ENCODE measurements around the gene TPD52L2. TPM values are rescaled to one million over a fixed set of nuclear protein-coding genes. Genes with fewer than 3 reads are reported as not detected.
A peak's percentile ranks its signal among the peaks of the same experiment; 100 is the strongest.

The TPD52L2 gene
- total and polyA plus RNA-seq, 8 donors = 42.0 to 75.6 (median 52.9) TPM

DNA sequence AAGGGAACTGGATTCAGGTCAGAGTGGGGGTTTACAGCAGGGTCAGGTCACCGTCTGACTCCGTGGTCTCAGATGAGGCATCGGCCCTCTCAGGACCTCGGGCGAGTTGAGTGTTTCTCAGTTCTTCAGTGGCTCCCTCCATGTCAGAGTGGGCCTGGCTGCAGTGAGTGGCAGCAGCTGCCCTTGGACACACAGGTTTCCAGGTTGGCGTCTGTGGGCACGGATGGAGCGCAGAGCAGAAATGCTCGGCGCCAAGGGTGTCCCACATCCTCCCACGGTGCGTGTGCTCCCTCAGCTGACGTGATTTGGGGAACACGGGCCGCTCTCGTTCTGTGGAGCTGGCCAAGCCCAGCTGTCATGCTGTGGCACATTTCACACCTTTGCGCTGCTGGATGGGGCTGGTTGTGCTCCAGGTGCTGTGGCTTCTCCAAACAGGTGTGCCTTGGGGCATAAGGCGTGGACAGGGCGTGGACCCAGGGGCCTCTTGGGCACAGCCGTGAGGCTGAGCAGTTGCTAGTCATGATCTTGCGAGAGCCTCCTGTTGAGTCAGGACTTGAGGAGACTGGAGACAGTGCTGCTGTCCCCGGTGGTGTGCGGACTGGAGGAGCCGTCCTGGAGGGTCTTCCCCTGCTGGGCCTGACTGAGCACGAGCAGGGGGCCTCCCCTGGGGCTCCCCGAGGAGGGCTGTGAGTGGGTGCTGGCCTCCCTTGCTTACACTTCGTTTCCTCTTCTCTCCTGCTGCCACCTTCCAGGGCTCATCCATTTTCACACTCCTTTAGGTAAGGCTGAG is 20.4 kb downstream of the TPD52L2 start:
- WGBS, 5 donors = 81 to 89% (median 86%) methylated on average over 17 to 27 of the region's 27 CpGs
- H3K27ac ChIP-seq = no peak overlapping the region
- H3K4me3 ChIP-seq = no peak overlapping the region
- peak in 1 of 2 donors; percentile 37 for DNase-seq
- TF ChIP-seq CTCF (IDR thresholded peaks at IDR 0.05) (no peak), POLR2A (IDR thresholded peaks at IDR 0.05) (no peak), EP300 (IDR thresholded peaks at IDR 0.05) (no peak), POLR2AphosphoS5 (IDR thresholded peaks at IDR 0.05) (no peak)
- H3K9me3 ChIP-seq = no peaks in the 10 kb centered on the region
- H3K27me3 ChIP-seq = no peaks in the 10 kb centered on the region
- peaks cover 47 to 100% (median 98%) of the 10 kb centered on the region in 4 donors for H3K36me3 ChIP-seq
- intact Hi-C loops (cut with DNase I; ENCODE audit: low total_unique reads) = no loop called here
- peaks cover 0 to 25% (median 8%) of the 10 kb centered on the region in 4 donors for H3K4me1 ChIP-seq

DNA sequence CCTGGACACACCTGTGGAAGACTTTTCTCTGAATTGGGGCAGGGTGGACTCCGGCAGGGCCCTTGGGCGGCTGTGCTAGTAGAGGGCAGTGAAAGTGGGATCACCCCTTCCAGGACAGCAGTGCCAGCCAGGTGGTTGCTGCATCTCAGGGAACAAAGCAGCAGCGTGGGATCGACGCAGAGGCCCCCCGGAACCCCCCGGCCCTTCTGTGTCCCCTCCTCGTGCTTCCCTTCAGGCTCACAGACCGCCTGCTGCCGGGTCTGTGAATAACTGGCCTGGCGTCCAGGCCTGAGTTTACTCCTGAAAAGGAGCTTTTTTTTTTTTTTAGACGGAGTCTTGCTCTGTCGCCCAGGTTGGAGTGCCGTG is 21.0 kb downstream of the TPD52L2 start:
- H3K36me3 ChIP-seq = peaks cover 52 to 100% (median 98%) of the 10 kb centered on the region in 4 donors
- WGBS, 5 donors = 94 to 97% (median 96%) methylated on average over 12 to 14 of the region's 14 CpGs
- no peak overlapping the region for H3K27ac ChIP-seq
- intact Hi-C loops (cut with DNase I; ENCODE audit: low total_unique reads) = no loop called here
- TF ChIP-seq CTCF (IDR thresholded peaks at IDR 0.05) (no peak), EP300 (IDR thresholded peaks at IDR 0.05) (no peak), POLR2AphosphoS5 (IDR thresholded peaks at IDR 0.05) (no peak), POLR2A (IDR thresholded peaks at IDR 0.05) (no peak)
- H3K4me3 ChIP-seq = no peak overlapping the region
- H3K27me3 ChIP-seq = no peaks in the 10 kb centered on the region
- peaks cover 0 to 25% (median 8%) of the 10 kb centered on the region in 4 donors for H3K4me1 ChIP-seq
- no peaks in the 10 kb centered on the region for H3K9me3 ChIP-seq
- DNase-seq = no peak

DNA sequence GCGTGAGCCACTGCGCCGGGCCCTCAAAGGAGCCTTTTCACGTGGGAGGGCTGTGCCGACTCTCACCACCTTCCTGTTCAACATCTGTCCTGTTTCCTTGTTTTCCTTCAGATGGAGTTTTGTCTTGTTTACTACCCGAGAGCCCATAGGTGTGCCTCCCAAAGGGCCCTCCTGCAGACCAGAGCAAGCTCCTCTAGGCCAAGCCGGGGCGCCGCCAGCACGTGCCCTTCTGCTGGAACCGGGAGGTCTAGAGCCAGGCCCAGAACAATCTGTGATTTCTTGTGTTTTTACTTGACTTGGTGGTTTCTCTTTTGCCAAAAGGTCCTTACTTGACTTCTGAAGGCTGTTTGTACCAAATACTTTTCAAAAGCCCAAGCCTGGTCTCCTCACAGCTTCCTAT is 21.9 kb downstream of the TPD52L2 start:
- intact Hi-C loops (cut with DNase I; ENCODE audit: low total_unique reads) = no loop called here
- no peak for TF ChIP-seq EP300 (IDR thresholded peaks at IDR 0.05)
- TF ChIP-seq CTCF (IDR thresholded peaks at IDR 0.05) = no peak
- TF ChIP-seq POLR2A (IDR thresholded peaks at IDR 0.05) = no peak
- TF ChIP-seq POLR2AphosphoS5 (IDR thresholded peaks at IDR 0.05) = no peak
- H3K4me1 ChIP-seq = peaks cover 0 to 21% (median 7%) of the 10 kb centered on the region in 4 donors
- DNase-seq = no peak
- no peaks in the 10 kb centered on the region for H3K9me3 ChIP-seq
- no peaks in the 10 kb centered on the region for H3K27me3 ChIP-seq
- H3K27ac ChIP-seq = no peak overlapping the region
- H3K36me3 ChIP-seq = peaks cover 53 to 100% (median 98%) of the 10 kb centered on the region in 4 donors
- H3K4me3 ChIP-seq = no peak overlapping the region
- WGBS, 5 donors = 94 to 96% (median 95%) methylated on average over 11 of the region's 11 CpGs

DNA sequence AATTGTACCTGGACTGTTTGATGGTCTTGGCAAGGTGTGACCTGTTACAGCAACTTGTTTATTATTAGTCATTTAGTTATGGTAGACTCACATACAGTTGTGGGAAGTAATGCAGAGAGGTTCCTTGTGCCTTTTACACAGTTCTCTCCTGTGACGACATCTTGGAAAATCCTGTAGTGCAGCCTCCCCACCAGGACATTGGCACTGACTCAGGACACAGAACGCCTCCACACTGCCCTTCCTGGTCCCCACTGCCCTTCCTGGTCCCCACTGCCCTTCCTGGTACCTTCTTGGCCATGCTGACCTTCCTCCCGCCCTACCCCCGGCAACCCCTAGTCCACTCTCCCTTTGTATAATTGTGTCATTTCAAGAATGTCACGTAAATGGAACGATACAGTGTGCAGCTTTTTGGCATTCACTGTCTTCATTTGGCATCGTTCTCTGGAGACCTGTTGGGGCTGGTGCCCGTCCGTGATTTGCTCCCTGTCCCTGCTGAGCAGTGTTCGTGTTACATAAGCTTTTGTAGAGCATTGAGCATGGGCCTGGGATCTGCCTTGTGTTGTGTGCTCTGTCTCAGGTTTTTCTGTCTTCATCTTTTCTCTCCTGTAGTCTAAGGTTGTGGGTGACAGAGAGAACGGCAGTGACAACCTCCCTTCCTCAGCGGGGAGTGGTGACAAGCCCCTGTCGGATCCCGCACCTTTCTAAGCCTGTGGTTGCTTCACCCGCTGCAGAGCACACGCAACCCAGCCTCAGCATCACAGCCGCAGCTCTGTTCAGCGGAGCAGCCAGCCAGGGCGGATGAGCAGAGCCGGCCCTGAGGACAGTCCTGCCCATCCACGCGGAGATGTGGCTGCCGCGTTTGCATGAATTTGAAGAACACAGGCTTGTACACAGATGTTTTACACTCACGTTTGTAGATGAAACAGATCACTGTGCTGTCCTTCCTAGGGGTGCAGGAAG is 24.5 kb downstream of the TPD52L2 start:
- TF ChIP-seq EP300 (IDR thresholded peaks at IDR 0.05) (no peak), POLR2AphosphoS5 (IDR thresholded peaks at IDR 0.05) (no peak), CTCF (IDR thresholded peaks at IDR 0.05) (no peak), POLR2A (IDR thresholded peaks at IDR 0.05) (no peak)
- intact Hi-C loops (cut with DNase I; ENCODE audit: low total_unique reads) = no loop called here
- DNase-seq = peak in 1 of 2 donors; percentile 37
- no peak overlapping the region for H3K27ac ChIP-seq
- H3K27me3 ChIP-seq = no peaks in the 10 kb centered on the region
- H3K4me3 ChIP-seq = no peak overlapping the region
- no peaks in the 10 kb centered on the region for H3K9me3 ChIP-seq
- H3K36me3 ChIP-seq = peaks cover 37 to 78% (median 73%) of the 10 kb centered on the region in 4 donors
- H3K4me1 ChIP-seq = peaks cover 6 to 20% (median 9%) of the 10 kb centered on the region in 4 donors
- 84 to 89% (median 88%) methylated on average over 25 of the region's 25 CpGs for WGBS, 5 donors

All from stomach (tissue), 9 donors.